ENCODE measurements around the gene NKTR. TPM values are rescaled to one million over a fixed set of nuclear protein-coding genes. Genes with fewer than 3 reads are reported as not detected.

The NKTR gene
- total RNA-seq, 1 experiment from 2014 or later, result 79.8 TPM

DNA sequence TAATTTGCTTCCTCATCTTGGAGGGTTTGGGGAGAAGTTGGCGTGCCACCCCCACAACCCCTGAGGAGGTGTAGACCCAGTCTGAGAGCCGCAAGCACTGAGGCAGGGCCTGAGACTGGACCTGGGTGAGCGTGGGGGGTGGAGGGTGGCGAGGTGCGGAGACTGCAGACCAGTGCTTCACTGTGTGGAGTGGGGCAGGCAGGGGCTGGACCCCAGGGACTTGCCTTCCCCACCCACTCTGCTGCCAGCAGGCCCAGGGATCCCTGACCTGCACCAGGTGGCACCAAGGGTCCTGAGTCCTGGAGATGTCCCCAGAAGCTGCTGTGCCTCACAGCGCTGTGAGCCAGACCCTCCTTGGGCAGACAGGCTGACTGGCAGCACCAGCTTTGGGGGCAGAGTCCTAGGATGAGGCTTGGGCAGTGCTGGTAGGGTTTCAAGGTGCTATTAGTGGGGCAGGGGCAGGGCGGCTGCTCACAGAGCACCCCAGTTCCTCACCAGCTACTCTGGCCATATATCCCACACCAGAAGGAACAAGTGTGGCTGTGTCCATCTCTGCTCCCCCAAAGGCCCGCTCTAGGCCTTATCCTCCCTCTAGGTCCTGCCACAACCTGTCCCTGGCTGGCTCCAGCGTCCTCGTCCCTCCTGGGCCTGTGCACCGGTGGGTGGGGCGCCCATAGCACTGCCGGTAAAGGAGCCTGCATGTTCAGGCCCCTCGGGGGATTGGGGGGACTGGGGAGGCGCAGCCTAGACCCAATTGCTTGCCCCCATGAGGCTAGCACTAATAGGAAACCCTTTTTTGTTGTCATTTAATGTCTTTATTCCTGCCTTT is 64.8 kb downstream of the NKTR start:
- Histone ChIP-seq H3K27me3 (ENCODE audit: insufficient read depth, low read length) (no peaks in the 10 kb centered on the region), H3K79me2 (ENCODE audit: insufficient read depth, low read length) (no peaks in the 10 kb centered on the region), H2BK120ac (ENCODE audit: low read depth, low read length, poor library complexity, severe bottlenecking) (no peak overlapping the region), H3T11ph (ENCODE audit: low read length) (no peak overlapping the region), H2BK15ac (ENCODE audit: low read depth, low read length) (no peak overlapping the region), H4K5ac (ENCODE audit: insufficient read length, low read depth, low read length) (no peak overlapping the region), H3K18ac (ENCODE audit: insufficient read length, low read depth, low read length) (no peak overlapping the region), H4K20me1 (ENCODE audit: control insufficient read depth, insufficient read depth, insufficient read length) (no peaks in the 10 kb centered on the region), H3K9me3 (ENCODE audit: control insufficient read depth, low read depth, low read length) (no peaks in the 10 kb centered on the region), H2BK5ac (ENCODE audit: insufficient read length, low read length) (no peak overlapping the region), H4K8ac (replicated peaks; ENCODE audit: insufficient read length, low read depth, low read length) (no peak overlapping the region), H3K23me2 (ENCODE audit: insufficient read length, low read depth, low read length, poor library complexity, severe bottlenecking) (no peaks in the 10 kb centered on the region), H3K9ac (ENCODE audit: extremely low read depth, insufficient read length, low read length) (no peak overlapping the region), H4K91ac (ENCODE audit: insufficient read length, low read depth, low read length) (no peak overlapping the region), H3K14ac (ENCODE audit: insufficient read depth, low read length) (no peak overlapping the region; the same call in 1 of the 2 replicates), H2BK20ac (ENCODE audit: low read depth, low read length, poor library complexity, severe bottlenecking) (no peak overlapping the region), H2AFZ (ENCODE audit: low read length) (no peak overlapping the region), H3K56ac (ENCODE audit: insufficient read length, low read depth, low read length) (no peak overlapping the region), H2BK12ac (ENCODE audit: insufficient read length, low read depth, low read length) (no peak overlapping the region), H2AK5ac (ENCODE audit: insufficient read length, low read length) (no peak overlapping the region), H3K4me2 (ENCODE audit: insufficient read depth, insufficient read length, low read length) (no peak overlapping the region), H3K4me1 (ENCODE audit: insufficient read depth, low read length) (no peaks in the 10 kb centered on the region), H3K27ac (ENCODE audit: insufficient read length, low read depth, low read length) (no peak overlapping the region), H3K23ac (ENCODE audit: insufficient read length, low read depth, low read length) (no peak overlapping the region), H3K4ac (ENCODE audit: low read depth, low read length) (no peak overlapping the region), H3K79me1 (ENCODE audit: insufficient read depth, low read depth, low read length, poor library complexity, severe bottlenecking) (no peaks in the 10 kb centered on the region)
- peaks cover 5% of the 10 kb centered on the region; the same call in 1 of the 2 replicates for H3K27me3 Mint-ChIP-seq (ENCODE audit: low read depth)
- H3K27ac Mint-ChIP-seq, result no peak overlapping the region
- WGBS (ENCODE audit: extremely low coverage, insufficient read length, low lambda C conversion rate), result no CpG with 5 or more reads among the region's 15 CpGs
- peaks cover 8 to 16% of the 10 kb centered on the region in 2 experiments for H3K4me1 Mint-ChIP-seq
- H3K9me3 Mint-ChIP-seq, result peaks cover 0 to 4% of the 10 kb centered on the region in 2 experiments; a peak in 1 of 5 replicates
- TF ChIP-seq, protein P1, sequence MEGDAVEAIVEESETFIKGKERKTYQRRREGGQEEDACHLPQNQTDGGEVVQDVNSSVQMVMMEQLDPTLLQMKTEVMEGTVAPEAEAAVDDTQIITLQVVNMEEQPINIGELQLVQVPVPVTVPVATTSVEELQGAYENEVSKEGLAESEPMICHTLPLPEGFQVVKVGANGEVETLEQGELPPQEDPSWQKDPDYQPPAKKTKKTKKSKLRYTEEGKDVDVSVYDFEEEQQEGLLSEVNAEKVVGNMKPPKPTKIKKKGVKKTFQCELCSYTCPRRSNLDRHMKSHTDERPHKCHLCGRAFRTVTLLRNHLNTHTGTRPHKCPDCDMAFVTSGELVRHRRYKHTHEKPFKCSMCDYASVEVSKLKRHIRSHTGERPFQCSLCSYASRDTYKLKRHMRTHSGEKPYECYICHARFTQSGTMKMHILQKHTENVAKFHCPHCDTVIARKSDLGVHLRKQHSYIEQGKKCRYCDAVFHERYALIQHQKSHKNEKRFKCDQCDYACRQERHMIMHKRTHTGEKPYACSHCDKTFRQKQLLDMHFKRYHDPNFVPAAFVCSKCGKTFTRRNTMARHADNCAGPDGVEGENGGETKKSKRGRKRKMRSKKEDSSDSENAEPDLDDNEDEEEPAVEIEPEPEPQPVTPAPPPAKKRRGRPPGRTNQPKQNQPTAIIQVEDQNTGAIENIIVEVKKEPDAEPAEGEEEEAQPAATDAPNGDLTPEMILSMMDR (conservative IDR thresholded peaks at IDR 0.05), result no peak
- H3K4me3 Mint-ChIP-seq, result no peak overlapping the region
- H3K36me3 Mint-ChIP-seq (ENCODE audit: insufficient read depth in 1 of 3, low read depth in 3 of 3), result peaks cover under 1 to 3% (median 2%) of the 10 kb centered on the region in 3 experiments; a peak in 5 of 7 replicates
- DNase-seq, result no peak

Measured in H9 (cell line).